H1 (cell line): ENCODE results near the gene PAAF1. TPM values are rescaled to one million over a fixed set of nuclear protein-coding genes. Genes with fewer than 3 reads are reported as not detected.

Experiments
- BACH1 ChIP-seq: IDR thresholded peaks from 2 replicates; pipeline ENCODE4 v1.6.1; 2012; ENCODE audit warnings: low read length, improper control_type of control experiment
- BCL11A ChIP-seq, 2 experiments: IDR thresholded peaks; one replicate each; pipeline ENCODE4 v1.6.1; 2011; ENCODE audit warnings: low read depth in 2 of 2, low read length in 2 of 2, mild to moderate bottlenecking in 2 of 2
- CBX8 ChIP-seq: fragments of 300-800, 300-1000 bp; sonication (generic); IDR thresholded peaks from 2 replicates; pipeline ENCODE4 v1.7.1; 2016; ENCODE audit warnings: low read depth, low read length, borderline replicate concordance
- MAX ChIP-seq: IDR thresholded peaks from 2 replicates; pipeline ENCODE4 v1.6.1; 2012; ENCODE audit warnings: inconsistent platforms
- POLR2A ChIP-seq, 2 experiments: IDR thresholded peaks; 1 replicate in 1 of 2; 2 replicates in 1 of 2; pipeline ENCODE4 v1.6.1; 2011; ENCODE audit warnings: low read depth in 2 of 2, low read length in 2 of 2, mild to moderate bottlenecking in 2 of 2; ENCODE audit errors: control extremely low read depth in 1 of 2
- SP4 ChIP-seq: IDR thresholded peaks from 2 replicates; pipeline ENCODE4 v1.6.1; 2012; ENCODE audit warnings: low read length, inconsistent platforms
- USF2 ChIP-seq: IDR thresholded peaks from 2 replicates; pipeline ENCODE4 v1.6.1; 2011; ENCODE audit warnings: low read length, improper control_type of control experiment
- polyA plus RNA-seq, 7 experiments: library from polyadenylated mRNA; depleted of rRNA in 3 of 7; stranded (reverse) in 5 of 7; unstranded in 2 of 7; fragments of >200 nt in 5 of 7; fragments of 200-250 nt in 2 of 7; gene quantifications; 1 replicate in 5 of 7; 2 replicates in 1 of 7; 4 replicates in 1 of 7; pipeline versions ENCODE4 v1.2.1 to v1.2.3, GENCODE V29; 2011 to 2013; ENCODE audit warnings: missing spikeins in 2 of 7, mixed read lengths in 2 of 7
- total RNA-seq: library from RNA; stranded (reverse); fragmentation: NEBNext Ultra II Directional; extraction: Animal tissue kit (Norgen Biotek cat#: 25700); gene quantifications from 2 replicates; pipeline ENCODE4 v1.2.1, GENCODE V29; 2021

The PAAF1 gene
- total and polyA plus RNA-seq, 2 of the 8 experiments (the other 6 are each of a cell fraction or from before 2014, with no cell fraction given), result 24.4 to 28.8 TPM

- TF ChIP-seq SP4 (no peak), BACH1 (no peak), USF2 (no peak), POLR2A (IDR thresholded peaks at IDR 0.05; ENCODE audit: control extremely low read depth in 1 of 2, low read depth in 2 of 2, low read length in 2 of 2) (no peak), MAX (no peak), CBX8 (no peak), BCL11A (IDR thresholded peaks at IDR 0.05; ENCODE audit: low read depth in 2 of 2, low read length in 2 of 2) (no peak)
These were observed 20.7 kb upstream of the PAAF1 start (continued) for GRCh38 chr11:73856031-73856567.
